ENCODE results near the gene CYP26A1. TPM values are rescaled to one million over a fixed set of nuclear protein-coding genes. Genes with fewer than 3 reads are reported as not detected.

The CYP26A1 gene
- total RNA-seq, 1 donor: not detected

GRCh38 chr10:93072713-93073538 lies 767 bp upstream of the CYP26A1 start:
- TF ChIP-seq CTCF (IDR thresholded peaks at IDR 0.05; ENCODE audit: extremely low read depth, low read depth, low read length): no peak
- H3K9me3 ChIP-seq (ENCODE audit: low read depth, low read length): no peaks in the 10 kb centered on the region
- no peaks in the 10 kb centered on the region for H4K20me1 ChIP-seq (ENCODE audit: insufficient read depth, low read length)
- H3K4me1 ChIP-seq (ENCODE audit: insufficient read depth, low read length): peaks cover 3% of the 10 kb centered on the region
- no peak overlapping the region for H3K4me3 ChIP-seq (ENCODE audit: insufficient read depth, low read length)
- no peak overlapping the region for H3K27ac ChIP-seq (ENCODE audit: low read depth, low read length)
- H3K36me3 ChIP-seq (ENCODE audit: insufficient read depth, low read length): no peaks in the 10 kb centered on the region
- peak overlapping the region; percentile 39 for H3K4me2 ChIP-seq (ENCODE audit: insufficient read depth, low read length)
- H2AFZ ChIP-seq (ENCODE audit: low read length): no peak overlapping the region
- DNase-seq (ENCODE audit: insufficient read length, low spot score, missing footprints): peak; percentile 80
- peaks cover 75% of the 10 kb centered on the region for H3K27me3 ChIP-seq (ENCODE audit: insufficient read depth, low read length)
- no peaks in the 10 kb centered on the region for H3K79me2 ChIP-seq (ENCODE audit: insufficient read depth, low read length)

- no peaks in the 10 kb centered on the region for H3K79me2 ChIP-seq (ENCODE audit: insufficient read depth, low read length)
- H3K9me3 ChIP-seq (ENCODE audit: low read depth, low read length): no peaks in the 10 kb centered on the region
- H2AFZ ChIP-seq (ENCODE audit: low read length): no peak overlapping the region
- H3K4me2 ChIP-seq (ENCODE audit: insufficient read depth, low read length): peak overlapping the region; percentile 32
- no peak overlapping the region for H3K27ac ChIP-seq (ENCODE audit: low read depth, low read length)
- H3K4me1 ChIP-seq (ENCODE audit: insufficient read depth, low read length): peaks cover 14% of the 10 kb centered on the region
- H4K20me1 ChIP-seq (ENCODE audit: insufficient read depth, low read length): no peaks in the 10 kb centered on the region
- no peaks in the 10 kb centered on the region for H3K36me3 ChIP-seq (ENCODE audit: insufficient read depth, low read length)
- H3K4me3 ChIP-seq (ENCODE audit: insufficient read depth, low read length): no peak overlapping the region
- no peak for TF ChIP-seq CTCF (IDR thresholded peaks at IDR 0.05; ENCODE audit: extremely low read depth, low read depth, low read length)
- H3K27me3 ChIP-seq (ENCODE audit: insufficient read depth, low read length): peaks cover 65% of the 10 kb centered on the region
- DNase-seq (ENCODE audit: insufficient read length, low spot score, missing footprints): peak; percentile 81
These were observed 479 bp downstream of the CYP26A1 start for GRCh38 chr10:93074147-93074596.

GRCh38 chr10:93074597-93075368 lies 1.1 kb downstream of the CYP26A1 start:
- Histone ChIP-seq H3K9me3 (ENCODE audit: low read depth, low read length) (no peaks in the 10 kb centered on the region), H3K4me1 (ENCODE audit: insufficient read depth, low read length) (peaks cover 20% of the 10 kb centered on the region), H3K79me2 (ENCODE audit: insufficient read depth, low read length) (no peaks in the 10 kb centered on the region), H3K4me3 (ENCODE audit: insufficient read depth, low read length) (no peak overlapping the region), H3K27ac (ENCODE audit: low read depth, low read length) (no peak overlapping the region), H3K36me3 (ENCODE audit: insufficient read depth, low read length) (no peaks in the 10 kb centered on the region), H4K20me1 (ENCODE audit: insufficient read depth, low read length) (no peaks in the 10 kb centered on the region), H2AFZ (ENCODE audit: low read length) (no peak overlapping the region), H3K4me2 (ENCODE audit: insufficient read depth, low read length) (peak overlapping the region; percentile 32), H3K27me3 (ENCODE audit: insufficient read depth, low read length) (peaks cover 60% of the 10 kb centered on the region)
- no peak for TF ChIP-seq CTCF (IDR thresholded peaks at IDR 0.05; ENCODE audit: extremely low read depth, low read depth, low read length)
- peak; percentile 65 for DNase-seq (ENCODE audit: insufficient read length, low spot score, missing footprints)
